ENCODE results near the gene TNFRSF1A. TPM values are rescaled to one million over a fixed set of nuclear protein-coding genes. Genes with fewer than 3 reads are reported as not detected.

The TNFRSF1A gene
- total and polyA plus RNA-seq, 9 of the 15 experiments (the other 6 are each of a cell fraction or from before 2014, with no cell fraction given), result 0.76 to 43.5 (median 30.0) TPM

DNA sequence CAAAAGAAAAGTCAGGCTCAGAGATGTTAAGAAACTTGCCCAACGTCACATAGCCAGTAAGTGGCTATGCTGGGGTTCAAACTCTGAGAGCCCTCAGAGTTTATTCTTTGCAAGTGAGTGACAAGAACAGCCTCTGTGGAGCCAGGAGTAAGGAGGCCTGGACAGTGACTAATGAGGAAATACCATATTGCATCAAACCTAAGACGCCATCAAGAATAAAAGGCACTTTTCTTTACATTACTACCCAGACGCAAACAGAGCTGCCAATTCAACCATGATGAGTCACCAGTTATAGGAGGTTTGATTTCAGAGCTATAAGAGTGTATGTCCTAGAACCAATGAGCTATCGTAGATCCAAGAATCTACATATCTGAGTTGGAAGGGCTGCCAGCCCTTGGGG, 9.4 kb downstream of the TNFRSF1A start:
- Histone ChIP-seq H3K27me3 (ENCODE audit: control insufficient read depth in 2 of 2, insufficient read depth in 2 of 2, low read length in 2 of 2) (no peaks in the 10 kb centered on the region), H3K9me1 (ENCODE audit: control insufficient read depth, insufficient read depth, low read length) (no peaks in the 10 kb centered on the region), H3K9ac (ENCODE audit: insufficient read depth in 1 of 2, low read depth in 2 of 2, low read length in 2 of 2) (no peak overlapping the region), H3K27ac (ENCODE audit: extremely low read depth, low read depth, low read length) (no peak overlapping the region), H3K4me1 (replicated peaks in 1 of 2; ENCODE audit: control insufficient read depth in 2 of 2, insufficient read depth in 2 of 2, low read length in 2 of 2) (peaks cover 23 to 26% of the 10 kb centered on the region in 2 experiments), H3K9me3 (replicated peaks; ENCODE audit: control insufficient read depth, insufficient read depth, low read depth, low read length) (no peaks in the 10 kb centered on the region), H3K36me3 (ENCODE audit: control insufficient read depth, insufficient read depth, low read length) (peaks cover 66% of the 10 kb centered on the region; the same call in 2 of the 3 replicates), H3K79me2 (ENCODE audit: control insufficient read depth, insufficient read depth, low read length) (peaks cover 26% of the 10 kb centered on the region), H3K4me3 (no peak overlapping the region), H3K4me2 (ENCODE audit: insufficient read depth, low read length) (no peak overlapping the region), H4K20me1 (replicated peaks; ENCODE audit: control insufficient read depth, insufficient read depth, low read length) (no peaks in the 10 kb centered on the region), H2AFZ (ENCODE audit: low read depth, low read length) (no peak overlapping the region)
- ATAC-seq, result no peak
- CTCF ChIA-PET (ENCODE audit: low intra/inter-chr PET ratio), result no interaction called here
- no peak for DNase-seq (ENCODE audit: extremely low read depth in 1 of 4, low spot score in 3 of 4)
- POLR2A ChIA-PET, result interaction anchor here (0.6 kb wide), 2 partner anchors 10 to 199 kb away, joined by 3 to 4 read pairs; partner anchors contain the start of gene TNFRSF1A
- WGBS (ENCODE audit: insufficient coverage, low coverage, missing lambda C conversion rate), result 82% methylated on average over 4 of the region's 4 CpGs
- in situ Hi-C loops (cut with MboI), result no loop called here
- intact Hi-C loops (cut with micrococcal nuclease), result no loop called here
- no peak for FAIRE-seq
- BruUV-seq (replicated peaks), result no TSS peak
- TF ChIP-seq, protein P1, sequence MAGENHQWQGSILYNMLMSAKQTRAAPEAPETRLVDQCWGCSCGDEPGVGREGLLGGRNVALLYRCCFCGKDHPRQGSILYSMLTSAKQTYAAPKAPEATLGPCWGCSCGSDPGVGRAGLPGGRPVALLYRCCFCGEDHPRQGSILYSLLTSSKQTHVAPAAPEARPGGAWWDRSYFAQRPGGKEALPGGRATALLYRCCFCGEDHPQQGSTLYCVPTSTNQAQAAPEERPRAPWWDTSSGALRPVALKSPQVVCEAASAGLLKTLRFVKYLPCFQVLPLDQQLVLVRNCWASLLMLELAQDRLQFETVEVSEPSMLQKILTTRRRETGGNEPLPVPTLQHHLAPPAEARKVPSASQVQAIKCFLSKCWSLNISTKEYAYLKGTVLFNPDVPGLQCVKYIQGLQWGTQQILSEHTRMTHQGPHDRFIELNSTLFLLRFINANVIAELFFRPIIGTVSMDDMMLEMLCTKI (IDR thresholded peaks at IDR 0.05; ENCODE audit: partially characterized antibody), result no peak
- TF ChIP-seq USF2 (CRISPR knock-in tag; IDR thresholded peaks at IDR 0.05), result no peak
- TF ChIP-seq SMARCB1 (IDR thresholded peaks at IDR 0.05; ENCODE audit: insufficient read length, low read depth), result no peak
- no peak for TF ChIP-seq PHTF2 (CRISPR knock-in tag; IDR thresholded peaks at IDR 0.05)
- TF ChIP-seq, protein P2, sequence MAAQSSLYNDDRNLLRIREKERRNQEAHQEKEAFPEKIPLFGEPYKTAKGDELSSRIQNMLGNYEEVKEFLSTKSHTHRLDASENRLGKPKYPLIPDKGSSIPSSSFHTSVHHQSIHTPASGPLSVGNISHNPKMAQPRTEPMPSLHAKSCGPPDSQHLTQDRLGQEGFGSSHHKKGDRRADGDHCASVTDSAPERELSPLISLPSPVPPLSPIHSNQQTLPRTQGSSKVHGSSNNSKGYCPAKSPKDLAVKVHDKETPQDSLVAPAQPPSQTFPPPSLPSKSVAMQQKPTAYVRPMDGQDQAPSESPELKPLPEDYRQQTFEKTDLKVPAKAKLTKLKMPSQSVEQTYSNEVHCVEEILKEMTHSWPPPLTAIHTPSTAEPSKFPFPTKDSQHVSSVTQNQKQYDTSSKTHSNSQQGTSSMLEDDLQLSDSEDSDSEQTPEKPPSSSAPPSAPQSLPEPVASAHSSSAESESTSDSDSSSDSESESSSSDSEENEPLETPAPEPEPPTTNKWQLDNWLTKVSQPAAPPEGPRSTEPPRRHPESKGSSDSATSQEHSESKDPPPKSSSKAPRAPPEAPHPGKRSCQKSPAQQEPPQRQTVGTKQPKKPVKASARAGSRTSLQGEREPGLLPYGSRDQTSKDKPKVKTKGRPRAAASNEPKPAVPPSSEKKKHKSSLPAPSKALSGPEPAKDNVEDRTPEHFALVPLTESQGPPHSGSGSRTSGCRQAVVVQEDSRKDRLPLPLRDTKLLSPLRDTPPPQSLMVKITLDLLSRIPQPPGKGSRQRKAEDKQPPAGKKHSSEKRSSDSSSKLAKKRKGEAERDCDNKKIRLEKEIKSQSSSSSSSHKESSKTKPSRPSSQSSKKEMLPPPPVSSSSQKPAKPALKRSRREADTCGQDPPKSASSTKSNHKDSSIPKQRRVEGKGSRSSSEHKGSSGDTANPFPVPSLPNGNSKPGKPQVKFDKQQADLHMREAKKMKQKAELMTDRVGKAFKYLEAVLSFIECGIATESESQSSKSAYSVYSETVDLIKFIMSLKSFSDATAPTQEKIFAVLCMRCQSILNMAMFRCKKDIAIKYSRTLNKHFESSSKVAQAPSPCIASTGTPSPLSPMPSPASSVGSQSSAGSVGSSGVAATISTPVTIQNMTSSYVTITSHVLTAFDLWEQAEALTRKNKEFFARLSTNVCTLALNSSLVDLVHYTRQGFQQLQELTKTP (IDR thresholded peaks at IDR 0.05; ENCODE audit: low read depth in 1 of 2, partially characterized antibody in 2 of 2), result no peak
- no peak for TF ChIP-seq CHCHD3 (CRISPR knock-in tag; IDR thresholded peaks at IDR 0.05)
- TF ChIP-seq RBFOX2 (IDR thresholded peaks at IDR 0.05; ENCODE audit: low read depth, low read length), result no peak
- no peak for TF ChIP-seq ZC3H4 (CRISPR knock-in tag; IDR thresholded peaks at IDR 0.05; ENCODE audit: borderline replicate concordance)
- TF ChIP-seq RBM15 (IDR thresholded peaks at IDR 0.05; ENCODE audit: insufficient read depth, low read length), result no peak
- TF ChIP-seq U2AF2 (optimal IDR thresholded peaks at IDR 0.05; ENCODE audit: low read depth, low read length), result no peak
- TF ChIP-seq FOS (IDR thresholded peaks at IDR 0.05; ENCODE audit: extremely low read depth, insufficient read length), result no peak
- no peak for TF ChIP-seq MECOM (CRISPR knock-in tag; IDR thresholded peaks at IDR 0.05)
- TF ChIP-seq, protein P3, sequence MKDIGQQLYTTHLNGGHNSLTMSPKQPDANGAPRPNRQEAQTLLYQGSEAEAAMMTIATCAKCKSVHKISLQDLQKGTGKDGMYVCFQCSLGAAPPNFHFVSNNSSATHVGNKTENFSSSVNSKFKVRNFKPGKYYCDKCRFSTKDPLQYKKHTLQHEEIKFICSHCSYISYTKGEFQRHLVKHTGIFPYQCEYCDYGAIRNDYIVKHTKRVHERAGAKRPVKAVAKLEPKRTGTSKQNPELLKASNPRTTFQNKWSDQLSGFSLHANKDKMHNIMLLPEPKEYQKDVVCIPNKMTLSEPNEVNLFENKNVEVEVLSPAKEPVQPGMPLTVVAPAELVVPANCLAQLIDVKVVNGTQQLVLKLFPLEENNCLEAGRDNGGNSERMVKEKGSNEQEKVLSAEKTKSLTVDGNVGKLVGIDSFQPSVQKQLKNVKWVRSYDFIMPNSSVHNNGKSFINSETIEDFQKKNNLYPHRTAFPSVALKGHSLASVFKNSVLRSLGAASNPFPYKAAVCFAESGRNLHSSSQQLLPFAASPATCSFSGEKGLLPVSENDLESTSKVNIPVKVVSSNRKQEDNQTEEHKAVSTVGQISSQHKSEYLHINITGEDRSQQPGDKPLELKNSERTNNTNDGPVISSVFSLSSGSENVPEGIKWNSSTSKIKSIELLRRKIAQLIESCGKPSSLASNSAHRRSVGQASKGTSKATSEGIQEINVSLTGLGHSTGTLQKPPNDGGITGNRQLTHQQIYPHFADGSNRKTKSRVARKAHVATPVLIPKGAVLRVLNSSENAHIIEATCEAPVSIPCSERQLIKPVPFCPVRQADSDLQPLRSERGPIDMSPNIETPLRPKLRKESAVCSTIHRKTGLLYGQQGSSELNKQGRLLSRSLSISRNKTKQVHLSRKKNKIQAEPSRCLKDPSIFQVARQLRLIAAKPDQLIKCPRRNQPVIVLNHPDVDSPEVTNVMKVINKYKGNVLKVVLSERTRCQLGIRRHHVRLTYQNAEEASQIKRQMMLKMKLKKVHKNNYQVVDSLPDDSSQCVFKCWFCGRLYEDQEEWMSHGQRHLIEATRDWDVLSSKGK (CRISPR knock-in tag; IDR thresholded peaks at IDR 0.05), result no peak

Measured in K562 (cell line).